T-helper 2 cell treated with Interferon-gamma antibody and Interleukin-4, amounts not matched to agents 5 μg/mL and 100 μg/mL, for 36 hours (primary cell): ENCODE results near the gene RPL3.
"Not testable (repeated sequence)": the region's sequence is repeated elsewhere in the genome, so short reads cannot be mapped to it uniquely, and the experiment has no call there.

ENCODE experiments used
- DNase-seq: peaks from one replicate; pipeline ENCODE4 v3.0.0; 2021; ENCODE audit warnings: low spot score
- H3K27ac Mint-ChIP-seq: one replicate; pipeline ENCODE4 v1.8.0; 2021; ENCODE audit warnings: mild to moderate bottlenecking, mixed read lengths
- H3K27me3 Mint-ChIP-seq: one replicate; pipeline ENCODE4 v1.8.0; 2021; ENCODE audit warnings: low read depth, mixed read lengths
- H3K36me3 Mint-ChIP-seq: one replicate; pipeline ENCODE4 v1.8.0; 2021; ENCODE audit warnings: low read depth, mixed read lengths
- H3K4me1 Mint-ChIP-seq: one replicate; pipeline ENCODE4 v1.8.0; 2021; ENCODE audit warnings: low read depth, mixed read lengths
- H3K4me3 Mint-ChIP-seq: one replicate; pipeline ENCODE4 v1.8.0; 2022; ENCODE audit warnings: mild to moderate bottlenecking, moderate library complexity, mixed read lengths
- H3K9me3 Mint-ChIP-seq: one replicate; pipeline ENCODE4 v1.8.0; 2021; ENCODE audit warnings: mixed read lengths

The RPL3 gene

DNA sequence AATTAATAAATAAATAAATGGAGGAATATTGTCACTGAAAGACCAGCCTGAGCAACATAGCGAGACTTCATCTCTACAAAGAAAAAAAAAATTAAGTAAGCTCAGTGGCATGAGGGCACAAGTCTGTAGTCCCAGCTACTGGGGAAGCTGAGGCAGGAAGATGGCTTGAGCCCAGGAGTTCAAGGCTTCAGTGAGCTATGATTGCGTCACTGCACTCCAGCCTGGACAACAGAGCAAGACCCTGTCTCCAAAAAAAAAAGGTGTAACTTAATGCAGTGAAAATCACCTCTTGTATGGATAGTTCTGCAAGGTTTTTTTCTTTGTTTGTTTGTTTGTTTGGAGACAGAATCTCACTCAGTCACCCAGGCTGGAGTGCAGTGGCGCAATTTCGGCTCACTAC, 25.8 kb upstream of the RPL3 start:
- no peaks in the 10 kb centered on the region for H3K9me3 Mint-ChIP-seq
- H3K27me3 Mint-ChIP-seq = peaks cover 48% of the 10 kb centered on the region
- H3K4me1 Mint-ChIP-seq = peaks cover 4% of the 10 kb centered on the region
- DNase-seq = no peak
- H3K4me3 Mint-ChIP-seq = no peak overlapping the region
- H3K36me3 Mint-ChIP-seq = no peaks in the 10 kb centered on the region
- no peak overlapping the region for H3K27ac Mint-ChIP-seq

DNA sequence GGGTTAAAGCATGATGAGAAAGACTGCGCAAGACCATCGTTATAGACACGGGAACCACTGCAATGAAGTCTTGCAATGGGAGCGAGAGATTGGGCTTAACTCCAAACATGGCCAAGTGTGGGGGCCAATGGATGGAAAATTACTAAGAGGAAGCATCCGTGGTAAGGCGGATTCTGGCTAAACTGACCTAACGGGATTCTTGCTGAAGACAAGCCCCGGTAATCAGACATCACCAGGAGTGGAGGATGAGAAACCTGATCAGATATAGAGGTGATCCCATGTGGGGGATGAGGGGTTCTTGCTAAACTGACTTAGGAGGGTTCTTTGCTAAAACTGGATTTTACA, 24.6 kb upstream of the RPL3 start:
- no peak for DNase-seq
- Mint-ChIP-seq H3K36me3 (no peaks in the 10 kb centered on the region), H3K27me3 (peaks cover 43% of the 10 kb centered on the region), H3K4me3 (no peak overlapping the region), H3K4me1 (peaks cover 4% of the 10 kb centered on the region), H3K9me3 (no peaks in the 10 kb centered on the region), H3K27ac (no peak overlapping the region)

DNA sequence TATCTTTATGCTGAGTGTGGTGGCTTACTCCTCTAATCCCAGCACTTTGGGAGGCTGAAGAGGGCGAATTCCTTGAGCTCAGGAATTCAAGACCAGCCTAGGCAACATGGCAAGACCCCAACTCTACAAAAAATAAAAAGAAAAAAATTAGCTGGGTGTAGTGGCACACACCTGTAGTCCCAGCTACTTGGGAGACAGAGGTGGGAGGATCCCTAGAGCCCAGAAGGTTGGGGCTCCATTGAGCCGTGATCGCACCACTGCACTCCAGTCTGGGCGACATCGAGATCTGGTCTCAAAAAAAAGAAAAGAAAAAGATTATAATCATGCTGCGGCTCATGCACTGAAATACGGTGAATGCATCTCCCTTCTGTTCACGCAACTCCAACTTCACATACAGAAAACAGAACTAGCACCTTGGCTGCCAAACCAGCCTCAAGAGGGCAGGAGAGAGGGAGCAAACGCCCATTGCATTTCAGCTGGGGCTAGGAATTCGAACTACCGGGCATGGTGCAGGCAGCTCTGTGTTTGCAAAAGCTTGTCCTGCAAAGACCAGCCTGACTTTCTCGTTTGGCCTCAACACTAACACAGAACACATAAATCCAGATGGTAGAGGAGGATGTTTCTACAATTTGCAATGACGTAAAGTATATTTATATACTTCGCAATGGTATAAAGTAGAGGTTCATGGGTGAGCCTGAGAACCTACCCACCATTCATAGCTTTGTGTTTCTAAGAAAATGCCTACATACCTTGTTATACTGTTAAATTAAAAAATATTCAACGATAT, 24.0 kb upstream of the RPL3 start:
- Mint-ChIP-seq H3K4me1 (peaks cover 4% of the 10 kb centered on the region), H3K9me3 (no peaks in the 10 kb centered on the region), H3K27me3 (peaks cover 40% of the 10 kb centered on the region), H3K27ac (no peak overlapping the region), H3K36me3 (no peaks in the 10 kb centered on the region), H3K4me3 (no peak overlapping the region)
- DNase-seq = peak; percentile 38

DNA sequence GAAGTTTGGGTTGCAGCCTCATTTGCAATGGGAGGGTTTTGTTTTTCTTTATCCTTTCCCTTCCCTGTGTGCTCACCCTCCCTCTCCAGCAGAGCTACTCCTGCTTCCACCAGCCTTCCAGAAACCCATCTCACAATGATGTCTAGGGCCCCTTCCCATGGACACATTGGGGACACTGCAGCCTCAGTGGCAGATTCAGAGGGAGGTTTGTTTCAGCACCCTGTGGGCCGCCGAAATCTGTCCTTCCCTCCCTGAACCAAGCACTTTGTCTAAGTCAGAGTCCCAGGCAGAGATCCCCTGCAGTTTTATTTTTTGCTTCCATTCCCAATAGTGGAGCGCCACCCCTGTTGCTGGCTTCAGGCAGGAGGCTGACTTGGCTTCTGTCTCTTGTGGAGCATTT, 21.8 kb upstream of the RPL3 start:
- Mint-ChIP-seq H3K4me3 (no peak overlapping the region), H3K36me3 (no peaks in the 10 kb centered on the region), H3K4me1 (peaks cover 4% of the 10 kb centered on the region), H3K27ac (no peak overlapping the region), H3K27me3 (peaks cover 29% of the 10 kb centered on the region), H3K9me3 (no peaks in the 10 kb centered on the region)
- DNase-seq = no peak

DNA sequence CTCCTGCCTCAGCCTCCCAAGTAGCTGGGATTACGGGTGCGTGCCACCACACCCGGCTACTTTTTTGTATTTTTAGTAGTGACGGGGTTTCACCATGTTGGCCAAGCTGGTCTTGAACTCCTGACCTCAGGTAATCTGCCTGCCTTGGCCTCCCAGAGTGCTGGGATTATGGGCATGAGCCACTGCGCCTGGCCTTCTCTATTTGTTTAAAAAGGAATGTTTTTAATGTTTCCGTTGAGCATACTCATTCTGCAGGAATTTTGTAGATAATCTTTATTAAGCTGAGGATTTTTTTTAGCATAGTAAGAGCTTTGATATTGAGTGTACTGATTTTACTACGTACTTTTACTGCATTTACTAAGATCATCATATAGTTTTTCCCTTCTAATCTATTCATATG, 20.4 kb upstream of the RPL3 start:
- H3K36me3 Mint-ChIP-seq, H3K9me3 Mint-ChIP-seq, H3K4me3 Mint-ChIP-seq, H3K4me1 Mint-ChIP-seq, H3K27ac Mint-ChIP-seq, DNase-seq: not testable (repeated sequence)
- H3K27me3 Mint-ChIP-seq = peaks cover 29% of the 10 kb centered on the region

DNA sequence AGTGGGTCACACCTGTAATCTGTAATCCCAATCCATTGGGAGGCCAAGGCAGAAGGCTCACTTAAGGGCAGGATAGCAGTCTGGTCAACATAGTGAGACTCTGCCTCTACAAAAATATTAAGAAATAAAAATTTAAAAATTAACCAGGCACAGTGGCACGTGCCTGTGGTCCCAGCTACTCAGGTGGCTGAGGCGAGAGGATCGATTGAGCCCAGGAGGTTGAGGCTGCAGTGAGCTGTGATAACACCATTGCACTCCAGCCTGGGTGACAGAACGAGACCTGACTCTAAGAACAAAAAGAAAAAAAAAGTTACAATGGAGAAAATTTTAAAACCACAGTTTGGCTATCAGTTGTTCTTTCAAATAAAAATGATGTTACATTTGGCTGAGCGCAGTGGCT, 17.0 kb upstream of the RPL3 start:
- H3K9me3 Mint-ChIP-seq = no peaks in the 10 kb centered on the region
- peaks cover 8% of the 10 kb centered on the region for H3K4me1 Mint-ChIP-seq
- no peak for DNase-seq
- H3K4me3 Mint-ChIP-seq = no peak overlapping the region
- no peaks in the 10 kb centered on the region for H3K36me3 Mint-ChIP-seq
- H3K27ac Mint-ChIP-seq = no peak overlapping the region
- H3K27me3 Mint-ChIP-seq = peaks cover 11% of the 10 kb centered on the region

DNA sequence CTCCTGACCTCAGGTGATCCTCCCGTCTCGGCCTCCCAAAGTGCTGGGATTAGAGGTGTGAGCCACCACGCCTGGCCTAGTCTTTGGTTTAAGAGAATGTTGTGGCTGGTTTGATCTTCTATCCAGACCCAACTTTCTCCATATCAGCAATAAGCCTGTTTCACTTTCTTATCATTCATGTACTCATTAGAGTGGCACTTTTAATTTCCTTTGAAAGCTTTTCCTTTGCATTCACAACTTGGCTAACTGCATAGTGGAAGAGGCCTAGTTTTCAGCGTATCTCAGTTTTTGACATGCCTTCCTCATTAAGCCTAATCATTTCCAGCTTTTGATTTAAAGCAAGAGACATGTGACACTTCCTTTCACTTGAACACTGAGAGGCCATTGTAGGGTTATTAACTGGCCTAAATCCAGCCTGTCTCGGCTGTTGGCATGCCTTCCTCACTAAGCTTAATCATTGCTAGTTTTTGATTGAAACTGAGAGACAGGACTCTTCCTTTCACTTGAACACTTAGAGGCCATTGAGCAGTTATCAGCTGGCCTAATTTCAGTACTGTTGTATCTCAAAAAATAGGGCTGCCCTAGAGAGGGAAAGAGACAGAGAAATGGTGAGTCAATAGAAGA, 13.1 kb upstream of the RPL3 start:
- Mint-ChIP-seq H3K4me1 (peaks cover 8% of the 10 kb centered on the region), H3K27me3 (peaks cover 2% of the 10 kb centered on the region), H3K4me3 (no peak overlapping the region), H3K27ac (no peak overlapping the region), H3K9me3 (no peaks in the 10 kb centered on the region), H3K36me3 (no peaks in the 10 kb centered on the region)
- no peak for DNase-seq

DNA sequence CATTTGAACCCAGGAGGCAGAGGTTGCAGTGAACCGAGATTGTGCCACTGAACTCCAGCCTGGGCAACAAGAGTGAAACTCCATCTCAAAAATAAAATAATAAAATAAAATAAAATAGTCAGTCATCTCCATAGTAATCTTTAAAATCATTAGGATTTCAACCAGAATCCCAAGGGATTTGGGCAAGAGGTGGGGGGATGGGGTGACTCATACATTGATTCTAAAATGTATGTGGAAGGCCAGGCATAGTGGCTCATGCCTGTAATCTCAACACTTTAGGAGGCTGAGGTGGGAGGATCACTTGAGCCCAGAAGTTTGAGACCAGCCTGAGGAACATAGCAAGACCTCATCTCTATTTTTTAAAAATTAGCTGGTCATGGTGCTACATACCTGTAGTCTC, 11.1 kb upstream of the RPL3 start:
- not testable (repeated sequence) for DNase-seq, H3K4me1 Mint-ChIP-seq, H3K27me3 Mint-ChIP-seq, H3K4me3 Mint-ChIP-seq, H3K9me3 Mint-ChIP-seq, H3K36me3 Mint-ChIP-seq, H3K27ac Mint-ChIP-seq

DNA sequence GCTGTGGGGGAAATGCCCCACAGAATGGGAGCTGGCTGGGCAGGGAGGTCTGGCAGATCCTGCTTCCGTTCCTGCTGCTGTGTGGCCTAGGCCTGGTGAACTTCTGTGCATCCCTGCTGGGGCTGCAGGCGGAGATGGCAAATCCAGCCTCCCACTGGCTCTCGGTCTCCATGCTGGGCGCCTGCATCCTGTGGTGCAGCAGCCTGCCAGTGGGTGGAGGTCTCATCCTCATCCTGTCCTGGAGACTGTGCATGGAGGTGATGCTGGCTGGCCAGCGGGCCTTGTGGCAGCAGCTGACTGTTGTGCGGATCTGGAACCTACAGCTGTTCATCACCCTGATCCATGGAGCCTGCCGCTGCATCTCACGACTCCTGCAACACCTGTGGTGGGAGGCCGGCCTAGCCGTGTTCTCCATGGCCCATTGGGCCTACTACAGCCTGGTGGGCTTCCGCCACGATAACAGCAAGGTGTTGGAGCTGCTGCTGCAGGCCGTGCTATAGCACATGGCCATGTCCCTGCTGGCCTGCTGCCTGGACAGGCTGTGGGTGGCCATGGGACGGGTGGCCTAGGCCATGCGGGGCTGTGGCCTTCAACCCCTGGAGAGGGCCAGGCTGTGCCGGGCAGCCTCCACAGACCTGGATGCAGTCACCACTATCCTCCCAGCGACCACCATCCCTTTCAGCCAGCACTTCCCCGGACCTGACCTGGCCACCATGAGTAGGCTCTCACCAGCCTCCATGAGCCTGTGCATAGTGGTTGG, 8.8 kb upstream of the RPL3 start:
- Mint-ChIP-seq H3K27me3 (peaks cover 4% of the 10 kb centered on the region), H3K4me3 (no peak overlapping the region), H3K36me3 (no peaks in the 10 kb centered on the region), H3K4me1 (peaks cover 8% of the 10 kb centered on the region), H3K27ac (no peak overlapping the region), H3K9me3 (no peaks in the 10 kb centered on the region)
- DNase-seq = no peak

DNA sequence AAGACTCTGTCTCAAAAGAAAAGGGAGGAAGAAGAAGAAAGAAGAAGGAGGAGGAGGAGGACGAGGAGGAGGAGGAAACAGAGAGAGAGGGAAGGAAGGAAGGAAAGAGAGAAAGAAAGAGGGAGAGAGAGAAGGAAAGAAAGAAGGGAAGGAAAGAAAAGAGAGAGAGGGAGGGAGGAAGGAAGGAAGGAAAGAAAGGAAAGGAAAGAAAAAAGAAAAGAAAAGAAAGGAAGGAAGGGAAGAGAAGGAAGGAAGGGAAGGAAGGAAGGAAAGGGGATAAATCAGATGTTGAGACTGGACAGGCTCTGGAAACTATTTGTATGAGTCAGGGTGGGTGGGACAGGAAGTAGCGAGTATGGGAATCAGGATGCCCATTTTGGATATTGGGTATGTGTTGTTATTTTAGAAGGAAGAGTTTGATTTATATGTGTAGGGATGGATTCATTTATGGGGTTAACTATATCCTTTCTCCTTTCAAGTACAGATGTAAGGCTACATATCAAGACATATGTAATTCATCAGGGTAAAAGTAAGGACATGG, 6.0 kb upstream of the RPL3 start:
- no peak overlapping the region for H3K4me3 Mint-ChIP-seq
- peaks cover 4% of the 10 kb centered on the region for H3K27me3 Mint-ChIP-seq
- no peaks in the 10 kb centered on the region for H3K9me3 Mint-ChIP-seq
- DNase-seq = no peak
- no peak overlapping the region for H3K27ac Mint-ChIP-seq
- H3K36me3 Mint-ChIP-seq = no peaks in the 10 kb centered on the region
- peaks cover 2% of the 10 kb centered on the region for H3K4me1 Mint-ChIP-seq

DNA sequence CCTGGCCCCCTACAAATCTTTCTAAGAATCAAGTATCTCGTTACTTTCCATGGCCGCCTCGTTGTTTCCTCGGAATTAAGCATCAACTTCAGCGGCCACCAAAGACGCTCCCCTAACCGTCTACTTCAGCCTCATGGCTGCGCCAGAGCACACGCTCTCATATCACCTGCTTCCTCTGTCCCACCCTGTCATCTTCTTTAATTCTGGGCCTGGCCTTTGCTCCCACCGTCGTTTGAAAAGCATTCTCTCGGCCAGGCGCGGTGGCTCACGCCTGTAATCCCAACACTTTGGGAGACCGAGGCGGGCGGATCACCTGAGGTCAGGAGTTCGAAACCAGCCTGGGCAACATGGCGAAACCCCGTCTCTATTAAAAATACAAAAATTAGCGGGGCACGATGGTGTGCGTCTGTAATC, 1.2 kb upstream of the RPL3 start:
- peak overlapping the region; percentile 95 for H3K4me3 Mint-ChIP-seq
- not testable (repeated sequence) for DNase-seq, H3K27me3 Mint-ChIP-seq, H3K9me3 Mint-ChIP-seq
- H3K27ac Mint-ChIP-seq = peak overlapping the region; percentile 97
- peaks cover 39% of the 10 kb centered on the region for H3K36me3 Mint-ChIP-seq
- peaks cover 28% of the 10 kb centered on the region for H3K4me1 Mint-ChIP-seq

DNA sequence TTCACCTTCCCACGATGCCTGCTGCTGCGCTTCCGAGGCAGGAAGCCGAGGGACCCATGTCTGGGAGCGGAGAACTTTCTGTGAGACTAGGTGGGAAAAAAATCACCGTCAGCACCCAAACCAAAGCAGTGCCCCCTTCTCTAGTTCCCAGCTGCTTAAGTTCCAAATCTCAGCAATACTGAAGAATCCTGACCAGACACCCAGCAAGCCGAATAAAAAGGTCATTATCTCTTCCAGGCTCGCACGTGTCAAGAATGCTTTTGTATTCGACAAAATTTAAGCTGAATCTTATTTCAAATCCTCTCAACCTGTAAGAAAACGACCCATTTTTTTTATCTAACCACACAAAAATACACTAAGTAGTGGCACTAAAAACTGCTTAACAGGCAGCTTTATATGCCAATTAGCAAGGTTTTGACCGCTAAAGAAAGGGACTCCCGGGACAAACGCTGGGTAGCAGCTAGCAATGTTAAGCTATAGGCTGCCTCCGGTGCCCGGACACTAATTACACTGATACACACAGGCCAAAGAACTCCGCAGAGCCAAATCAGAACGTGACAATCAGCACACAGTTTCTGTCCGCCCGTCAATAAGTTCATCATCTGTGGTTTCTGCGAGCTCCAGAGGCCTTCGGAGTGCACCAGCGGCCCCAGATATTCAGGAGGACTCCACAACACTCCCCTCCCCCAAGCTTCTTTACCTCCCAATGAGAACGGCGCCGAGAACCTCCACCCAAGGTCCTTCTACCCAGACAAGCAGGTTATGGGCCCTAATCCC, 728 bp downstream of the RPL3 start:
- DNase-seq = no peak
- H3K36me3 Mint-ChIP-seq = peaks cover 55% of the 10 kb centered on the region
- H3K4me3 Mint-ChIP-seq = peak overlapping the region; percentile 95
- peaks cover 33% of the 10 kb centered on the region for H3K4me1 Mint-ChIP-seq
- H3K27me3 Mint-ChIP-seq = no peaks in the 10 kb centered on the region
- peak overlapping the region; percentile 97 for H3K27ac Mint-ChIP-seq
- H3K9me3 Mint-ChIP-seq = no peaks in the 10 kb centered on the region

DNA sequence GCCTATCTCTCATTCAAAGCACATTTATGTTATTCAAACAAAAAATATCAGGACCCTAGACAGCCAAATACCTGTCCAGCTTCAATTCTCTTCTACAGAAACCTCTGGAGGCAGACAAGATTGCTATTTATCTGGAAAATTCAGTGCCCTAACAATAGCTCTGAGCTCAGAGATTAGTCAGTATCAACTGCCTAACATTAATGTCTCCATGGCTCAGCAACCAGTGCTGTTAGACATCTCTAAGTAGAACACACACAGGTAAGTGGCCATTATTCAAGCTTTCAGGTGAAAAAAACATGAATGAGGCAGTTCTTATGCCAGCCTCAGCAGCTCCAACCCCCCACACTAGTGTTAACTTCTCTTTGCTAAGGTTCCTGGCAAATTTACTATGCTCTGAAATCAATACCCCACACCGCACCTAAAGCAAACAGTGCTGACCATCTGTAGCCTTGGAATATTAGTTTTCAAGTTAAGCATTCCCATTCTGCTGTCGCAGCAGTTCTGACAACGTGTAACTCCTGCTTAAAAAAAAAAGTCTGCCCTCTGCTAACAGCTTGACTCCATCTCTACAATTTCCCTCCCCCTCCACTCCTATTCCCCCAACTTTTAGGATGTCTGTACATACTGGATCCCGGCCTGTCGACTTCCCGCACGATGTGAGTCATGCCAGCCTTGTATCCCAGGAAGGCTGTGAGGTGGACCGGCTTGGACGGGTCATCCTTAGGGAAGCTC, 1.5 kb downstream of the RPL3 start:
- no peaks in the 10 kb centered on the region for H3K9me3 Mint-ChIP-seq
- H3K4me3 Mint-ChIP-seq = peak overlapping the region; percentile 95
- peaks cover 33% of the 10 kb centered on the region for H3K4me1 Mint-ChIP-seq
- peak overlapping the region; percentile 97 for H3K27ac Mint-ChIP-seq
- DNase-seq = no peak
- H3K36me3 Mint-ChIP-seq = peaks cover 62% of the 10 kb centered on the region
- no peaks in the 10 kb centered on the region for H3K27me3 Mint-ChIP-seq
